B cell (primary cell): ENCODE results near the gene NWD2.

ENCODE experiments used
- CTCF ChIP-seq: fragments of 200-600 bp; IDR thresholded peaks from one replicate; pipeline ENCODE4 v1.8.0; 2022; ENCODE audit warnings: antibody characterized with exemption, mild to moderate bottlenecking
- EZH2 ChIP-seq: IDR thresholded peaks from 2 replicates; pipeline ENCODE4 v1.6.1; 2012; ENCODE audit warnings: borderline replicate concordance, low read depth, mild to moderate bottlenecking, moderate library complexity, low read length; ENCODE audit not compliant: insufficient read depth, poor library complexity, severe bottlenecking

DNA sequence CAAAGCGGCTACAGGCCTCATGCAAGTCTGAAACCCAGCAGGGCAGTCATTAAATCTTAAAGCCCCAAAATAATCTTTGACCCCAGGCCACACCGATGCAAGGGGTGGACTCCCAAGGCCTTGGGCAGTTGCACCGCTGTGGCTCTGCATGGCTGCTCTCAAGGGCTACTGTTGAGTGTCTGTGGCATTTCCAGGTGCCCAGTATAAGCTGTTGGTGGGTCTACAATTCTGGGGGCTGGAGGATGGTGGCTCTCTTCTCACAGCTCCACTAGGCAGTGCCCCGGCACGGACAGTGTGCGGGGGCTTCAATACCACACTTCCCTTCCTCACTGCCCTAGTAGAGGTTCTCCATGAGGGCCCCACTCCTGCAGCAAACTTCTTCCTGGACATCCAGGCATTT lies 60.1 kb downstream of the NWD2 start:
- TF ChIP-seq CTCF (no peak), EZH2 (no peak)
